Measurements from ENCODE around the gene ATP10A. TPM values are rescaled to one million over a fixed set of nuclear protein-coding genes. Genes with fewer than 3 reads are reported as not detected.

ATP10A gene
- total and polyA plus RNA-seq, 9 of the 15 experiments (the other 6 are each of a cell fraction or from before 2014, with no cell fraction given) = 0.09 TPM; not detected in 8

GRCh38 chr15:25717127-25717456 lies 146.0 kb downstream of the ATP10A start:
- Histone ChIP-seq H3K9me1 (ENCODE audit: control insufficient read depth, insufficient read depth, low read length) (no peaks in the 10 kb centered on the region), H3K27me3 (ENCODE audit: control insufficient read depth in 2 of 2, insufficient read depth in 2 of 2, low read length in 2 of 2) (peaks cover 0 to 29% of the 10 kb centered on the region in 2 experiments; a peak in 2 of 5 replicates), H3K79me2 (ENCODE audit: control insufficient read depth, insufficient read depth, low read length) (no peaks in the 10 kb centered on the region), H3K36me3 (ENCODE audit: control insufficient read depth, insufficient read depth, low read length) (no peaks in the 10 kb centered on the region), H3K4me1 (replicated peaks in 1 of 2; ENCODE audit: control insufficient read depth in 2 of 2, insufficient read depth in 2 of 2, low read length in 2 of 2) (peaks cover 0 to 4% of the 10 kb centered on the region in 2 experiments; a peak in 1 of 5 replicates), H3K9ac (ENCODE audit: insufficient read depth in 1 of 2, low read depth in 2 of 2, low read length in 2 of 2) (no peak overlapping the region), H3K4me3 (no peak overlapping the region), H3K4me2 (ENCODE audit: insufficient read depth, low read length) (no peak overlapping the region), H2AFZ (ENCODE audit: low read depth, low read length) (no peak overlapping the region), H4K20me1 (replicated peaks; ENCODE audit: control insufficient read depth, insufficient read depth, low read length) (no peaks in the 10 kb centered on the region), H3K9me3 (replicated peaks; ENCODE audit: control insufficient read depth, insufficient read depth, low read depth, low read length) (no peaks in the 10 kb centered on the region), H3K27ac (ENCODE audit: extremely low read depth, low read depth, low read length) (no peak overlapping the region)
- POLR2A ChIA-PET = no interaction called here
- intact Hi-C loops (cut with micrococcal nuclease) = no loop called here
- DNase-seq (ENCODE audit: extremely low read depth in 1 of 4, low spot score in 3 of 4) (no peak), ATAC-seq (no peak), FAIRE-seq (no peak)
- TF ChIP-seq CEBPB (tag; IDR thresholded peaks at IDR 0.05) (no peak), SMARCA5 (IDR thresholded peaks at IDR 0.05) (no peak), ZNF316 (IDR thresholded peaks at IDR 0.05) (peak; percentile 45)
- 0% methylated on average over 3 of the region's 3 CpGs for WGBS (ENCODE audit: insufficient coverage, low coverage, missing lambda C conversion rate)
- in situ Hi-C loops (cut with MboI) = no loop called here
- no TSS peak for BruUV-seq (replicated peaks)
- CTCF ChIA-PET (ENCODE audit: low intra/inter-chr PET ratio) = no interaction called here

DNA sequence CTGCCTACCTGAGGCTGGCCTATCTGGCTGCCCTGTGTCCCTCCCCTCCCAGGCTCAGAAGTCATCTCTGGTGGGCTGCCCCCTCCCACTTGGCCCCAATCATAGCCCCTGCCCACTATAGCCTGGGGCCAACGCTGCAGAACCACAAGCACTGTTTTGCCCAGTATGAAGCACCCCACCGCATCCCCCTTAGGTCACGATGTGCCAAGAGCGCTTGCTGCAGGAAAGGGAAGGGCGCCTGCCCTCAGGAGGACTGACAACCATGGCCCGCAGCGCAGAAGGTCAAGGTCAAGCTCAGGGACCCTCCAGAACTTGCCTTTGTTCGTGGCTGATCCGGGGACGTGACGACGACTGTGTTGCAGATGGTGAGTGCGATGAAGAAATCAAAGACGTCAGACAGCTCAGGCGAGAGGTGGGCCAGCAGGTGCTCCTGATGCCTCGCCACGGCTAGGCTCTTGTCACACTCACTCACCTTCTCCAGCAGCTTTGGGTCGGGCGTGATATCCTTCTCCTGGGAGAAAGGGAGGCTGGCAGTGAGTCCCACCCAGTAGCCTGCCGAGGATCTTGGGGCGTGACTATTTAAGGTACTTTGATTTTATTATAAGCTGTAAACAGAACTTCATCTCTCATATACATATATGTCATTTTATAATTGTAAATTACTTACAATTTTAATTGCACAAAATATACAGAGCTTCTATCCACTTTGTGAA lies 146.6 kb downstream of the ATP10A start:
- Histone ChIP-seq H3K27me3 (ENCODE audit: control insufficient read depth in 2 of 2, insufficient read depth in 2 of 2, low read length in 2 of 2) (peaks cover 0 to 29% of the 10 kb centered on the region in 2 experiments; a peak in 2 of 5 replicates), H3K4me3 (no peak overlapping the region), H3K4me1 (replicated peaks in 1 of 2; ENCODE audit: control insufficient read depth in 2 of 2, insufficient read depth in 2 of 2, low read length in 2 of 2) (peaks cover 0 to 4% of the 10 kb centered on the region in 2 experiments; a peak in 1 of 5 replicates), H4K20me1 (replicated peaks; ENCODE audit: control insufficient read depth, insufficient read depth, low read length) (no peaks in the 10 kb centered on the region), H3K9ac (ENCODE audit: insufficient read depth in 1 of 2, low read depth in 2 of 2, low read length in 2 of 2) (no peak overlapping the region; a peak in 1 of 4 replicates), H3K9me1 (ENCODE audit: control insufficient read depth, insufficient read depth, low read length) (no peaks in the 10 kb centered on the region), H3K9me3 (replicated peaks; ENCODE audit: control insufficient read depth, insufficient read depth, low read depth, low read length) (no peaks in the 10 kb centered on the region), H3K27ac (ENCODE audit: extremely low read depth, low read depth, low read length) (no peak overlapping the region), H3K36me3 (ENCODE audit: control insufficient read depth, insufficient read depth, low read length) (no peaks in the 10 kb centered on the region), H3K79me2 (ENCODE audit: control insufficient read depth, insufficient read depth, low read length) (no peaks in the 10 kb centered on the region), H2AFZ (ENCODE audit: low read depth, low read length) (no peak overlapping the region), H3K4me2 (ENCODE audit: insufficient read depth, low read length) (no peak overlapping the region)
- FAIRE-seq (no peak), DNase-seq (ENCODE audit: extremely low read depth in 1 of 4, low spot score in 3 of 4) (no peak), ATAC-seq (no peak)
- intact Hi-C loops (cut with micrococcal nuclease) (no loop called here), in situ Hi-C loops (cut with MboI) (no loop called here)
- ChIA-PET CTCF (ENCODE audit: low intra/inter-chr PET ratio) (no interaction called here), POLR2A (no interaction called here)
- BruUV-seq (replicated peaks) = no TSS peak
- WGBS (ENCODE audit: insufficient coverage, low coverage, missing lambda C conversion rate) = under 1% methylated on average over 20 of the region's 21 CpGs
- TF ChIP-seq BCL6 (CRISPR knock-in tag; IDR thresholded peaks at IDR 0.05) = no peak
- TF ChIP-seq, protein P1, sequence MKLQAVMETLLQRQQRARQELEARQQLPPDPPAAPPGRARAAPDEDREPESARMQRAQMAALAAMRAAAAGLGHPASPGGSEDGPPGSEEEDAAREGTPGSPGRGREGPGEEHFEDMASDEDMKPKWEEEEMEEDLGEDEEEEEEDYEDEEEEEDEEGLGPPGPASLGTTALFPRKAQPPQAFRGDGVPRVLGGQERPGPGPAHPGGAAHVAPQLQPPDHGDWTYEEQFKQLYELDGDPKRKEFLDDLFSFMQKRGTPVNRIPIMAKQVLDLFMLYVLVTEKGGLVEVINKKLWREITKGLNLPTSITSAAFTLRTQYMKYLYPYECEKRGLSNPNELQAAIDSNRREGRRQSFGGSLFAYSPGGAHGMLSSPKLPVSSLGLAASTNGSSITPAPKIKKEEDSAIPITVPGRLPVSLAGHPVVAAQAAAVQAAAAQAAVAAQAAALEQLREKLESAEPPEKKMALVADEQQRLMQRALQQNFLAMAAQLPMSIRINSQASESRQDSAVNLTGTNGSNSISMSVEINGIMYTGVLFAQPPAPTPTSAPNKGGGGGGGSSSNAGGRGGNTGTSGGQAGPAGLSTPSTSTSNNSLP (IDR thresholded peaks at IDR 0.05; ENCODE audit: borderline replicate concordance, low read depth, low read length) = no peak
- TF ChIP-seq CGGBP1 (CRISPR knock-in tag; IDR thresholded peaks at IDR 0.05) = no peak
- no peak for TF ChIP-seq BHLHE40 (IDR thresholded peaks at IDR 0.05; ENCODE audit: low read length)
- TF ChIP-seq EHMT2 (IDR thresholded peaks at IDR 0.05) = no peak
- TF ChIP-seq ZNF79 (CRISPR knock-in tag; IDR thresholded peaks at IDR 0.05; ENCODE audit: low read depth) = no peak
- TF ChIP-seq CBX8 (IDR thresholded peaks at IDR 0.05; ENCODE audit: borderline replicate concordance, extremely low read depth, low read depth, low read length, poor library complexity, severe bottlenecking) = no peak
- TF ChIP-seq FOXO4 (CRISPR knock-in tag; IDR thresholded peaks at IDR 0.05) = no peak
- no peak for TF ChIP-seq KLF13 (tag; IDR thresholded peaks at IDR 0.05; ENCODE audit: borderline replicate concordance, low read depth)
